Keratinocyte (primary cell): ENCODE data around the gene ZBTB7B. TPM values are rescaled to one million over a fixed set of nuclear protein-coding genes. Genes with fewer than 3 reads are reported as not detected.

Experiments
- DNase-seq: peaks from one replicate; pipeline ENCODE4 v3.0.0-alpha.2; 2011; ENCODE audit warnings: low read depth, missing footprints, low spot score
- FAIRE-seq: peaks from 2 replicates; lab custom pipeline; 2011; peaks lifted over from hg19 to GRCh38; lab: Jason Lieb, UNC
- H2AFZ ChIP-seq: 2 replicates; pipeline ENCODE4 v1.6.0; 2012; ENCODE audit warnings: low read length, control low read depth, inconsistent platforms; ENCODE audit not compliant: control insufficient read depth
- H3K27ac ChIP-seq: 2 replicates; pipeline ENCODE4 v1.5.1; 2011; ENCODE audit warnings: low read length; ENCODE audit not compliant: control insufficient read depth, insufficient read depth
- H3K27me3 ChIP-seq: 3 replicates; pipeline ENCODE4 v1.6.0; 2011; ENCODE audit warnings: low read length; ENCODE audit not compliant: control insufficient read depth, insufficient read depth; ENCODE audit errors: extremely low read depth
- H3K36me3 ChIP-seq, 2 experiments: 2 replicates in 1 of 2; 3 replicates in 1 of 2; pipeline ENCODE4 v1.5.1; 2011; ENCODE audit warnings: low read length in 2 of 2, mild to moderate bottlenecking in 1 of 2; ENCODE audit not compliant: control insufficient read depth in 2 of 2, insufficient read depth in 2 of 2; ENCODE audit errors: extremely low read depth in 1 of 2
- H3K4me1 ChIP-seq: 3 replicates; pipeline ENCODE4 v1.5.1; 2011; ENCODE audit warnings: low read length; ENCODE audit not compliant: control insufficient read depth, insufficient read depth; ENCODE audit errors: extremely low read depth
- H3K4me2 ChIP-seq: 3 replicates; pipeline ENCODE4 v1.6.0; 2011; ENCODE audit warnings: low read depth, low read length; ENCODE audit not compliant: control insufficient read depth, insufficient read depth; ENCODE audit errors: extremely low read depth
- H3K4me3 ChIP-seq, 3 experiments: fragments of 200-600 bp in 1 of 3; sonication (generic) in 1 of 3; 2 replicates in 2 of 3; 3 replicates in 1 of 3; pipeline ENCODE4 v1.5.1; 2011 to 2016; ENCODE audit warnings: low read length in 3 of 3, mild to moderate bottlenecking in 3 of 3, control low read depth in 2 of 3, inconsistent platforms in 1 of 3, low read depth in 1 of 3, mixed read lengths in 1 of 3, mixed run types in 1 of 3, moderate library complexity in 1 of 3; ENCODE audit not compliant: control insufficient read depth in 2 of 3, insufficient read depth in 2 of 3; ENCODE audit errors: extremely low read depth in 1 of 3
- H3K79me2 ChIP-seq: 2 replicates; pipeline ENCODE4 v1.6.0; 2012; ENCODE audit warnings: low read length; ENCODE audit not compliant: control insufficient read depth, insufficient read depth
- H3K9ac ChIP-seq: 3 replicates; pipeline ENCODE4 v1.6.0; 2011; ENCODE audit warnings: low read length; ENCODE audit not compliant: control insufficient read depth, insufficient read depth; ENCODE audit errors: extremely low read depth
- H3K9me1 ChIP-seq: 3 replicates; pipeline ENCODE4 v1.6.0; 2011; ENCODE audit warnings: low read length; ENCODE audit not compliant: control insufficient read depth, insufficient read depth; ENCODE audit errors: extremely low read depth
- H3K9me3 ChIP-seq: 2 replicates; pipeline ENCODE4 v1.5.1; 2012; ENCODE audit warnings: low read depth, low read length; ENCODE audit not compliant: control insufficient read depth
- H4K20me1 ChIP-seq: 3 replicates; pipeline ENCODE4 v1.6.0; 2011; ENCODE audit warnings: low read length; ENCODE audit not compliant: control insufficient read depth, insufficient read depth; ENCODE audit errors: extremely low read depth
- CTCF ChIP-seq, 3 experiments: IDR thresholded peaks in 1 of 3; conservative IDR thresholded peaks in 1 of 3; optimal IDR thresholded peaks in 1 of 3; 2 replicates in 2 of 3; 3 replicates in 1 of 3; pipeline versions ENCODE3 to v1.5.1; 2011; ENCODE audit warnings: low read length in 3 of 3, mild to moderate bottlenecking in 3 of 3, moderate library complexity in 2 of 3, control low read depth in 1 of 3, inconsistent platforms in 1 of 3; ENCODE audit not compliant: insufficient read depth in 2 of 3; ENCODE audit errors: extremely low read depth in 1 of 3
- EZH2 ChIP-seq: IDR thresholded peaks from one replicate; pipeline ENCODE4 v1.6.1; 2012; ENCODE audit warnings: inconsistent platforms, mild to moderate bottlenecking, low read length, moderate library complexity
- dilution Hi-C: fragments of 300-500 bp; cut with MboI; formaldehyde crosslinking; loops from one replicate; pipeline ENCODE4 v1.7.0; 2020; ENCODE audit warnings: low sequenced_read_pairs; ENCODE audit not compliant: extremely low pct_ligation_motif_present
- polyA plus RNA-seq, 5 experiments: library from polyadenylated mRNA; depleted of rRNA in 3 of 5; stranded (reverse) in 3 of 5; stranded (forward) in 1 of 5; unstranded in 1 of 5; fragments of >200 nt; gene quantifications; 1 replicate in 1 of 5; 2 replicates in 3 of 5; 3 replicates in 1 of 5; pipeline versions ENCODE4 v1.2.1 to v1.2.3, GENCODE V29; 2011 to 2012; ENCODE audit warnings: missing spikeins in 2 of 5, low read depth in 1 of 5, low replicate concordance in 1 of 5

The ZBTB7B gene
- polyA plus RNA-seq, 1 donor (not counting 4 experiments of a cell fraction or from before 2014, with no cell fraction given), result 20.9 TPM

GRCh38 chr1:155034318-155035208 is 32.0 kb downstream of the ZBTB7B start:
- no peak overlapping the region for H3K27ac ChIP-seq
- no peaks in the 10 kb centered on the region for H3K79me2 ChIP-seq
- FAIRE-seq (no peak), DNase-seq (no peak)
- no peak overlapping the region for H3K9ac ChIP-seq
- H4K20me1 ChIP-seq, result no peaks in the 10 kb centered on the region
- H3K4me1 ChIP-seq, result peaks cover 31% of the 10 kb centered on the region
- H3K9me1 ChIP-seq, result peaks cover 3% of the 10 kb centered on the region
- H3K9me3 ChIP-seq, result no peaks in the 10 kb centered on the region
- no peak for TF ChIP-seq EZH2
- TF ChIP-seq CTCF (optimal IDR thresholded peaks at IDR 0.05 in 1 of 3, IDR thresholded peaks at IDR 0.05 in 1 of 3, conservative IDR thresholded peaks at IDR 0.05 in 1 of 3; ENCODE audit: extremely low read depth in 1 of 3, insufficient read depth in 2 of 3, low read length in 3 of 3), result peak in 2 of 3 experiments; percentile 18 to 32
- H3K36me3 ChIP-seq, result no peaks in the 10 kb centered on the region
- no peak overlapping the region for H3K4me3 ChIP-seq
- H3K27me3 ChIP-seq, result no peaks in the 10 kb centered on the region
- dilution Hi-C loops, result no loop called here
- H3K4me2 ChIP-seq, result peak overlapping the region; percentile 7
- peak overlapping the region; percentile 16 for H2AFZ ChIP-seq

DNA sequence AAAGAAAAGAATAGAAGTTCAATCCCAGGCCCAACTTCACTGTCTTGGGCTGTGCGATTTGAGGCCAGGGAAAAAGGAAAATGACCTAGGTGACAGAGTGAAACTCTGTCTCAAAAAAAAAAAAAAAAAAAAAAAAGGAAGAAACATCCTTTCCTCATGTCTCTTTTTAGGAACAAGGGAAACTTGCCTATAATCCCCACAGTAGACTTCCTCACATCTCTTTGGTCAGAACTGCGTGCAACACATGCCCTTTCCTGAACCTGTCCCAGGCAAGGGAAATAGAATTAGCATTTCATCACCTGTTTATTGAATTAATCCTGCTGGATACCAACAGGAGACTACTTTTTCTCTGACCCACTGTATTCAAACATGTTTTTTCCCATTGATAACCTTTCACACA is 33.3 kb downstream of the ZBTB7B start:
- H3K4me1 ChIP-seq, result peaks cover 31% of the 10 kb centered on the region
- no peaks in the 10 kb centered on the region for H3K27me3 ChIP-seq
- dilution Hi-C loops, result no loop called here
- H3K4me3 ChIP-seq, result no peak overlapping the region
- no peak for DNase-seq
- no peaks in the 10 kb centered on the region for H3K36me3 ChIP-seq
- TF ChIP-seq CTCF (optimal IDR thresholded peaks at IDR 0.05 in 1 of 3, IDR thresholded peaks at IDR 0.05 in 1 of 3, conservative IDR thresholded peaks at IDR 0.05 in 1 of 3; ENCODE audit: extremely low read depth in 1 of 3, insufficient read depth in 2 of 3, low read length in 3 of 3), result no peak
- TF ChIP-seq EZH2, result no peak
- H3K79me2 ChIP-seq, result no peaks in the 10 kb centered on the region
- H4K20me1 ChIP-seq, result no peaks in the 10 kb centered on the region
- no peak overlapping the region for H3K4me2 ChIP-seq
- H3K9ac ChIP-seq, result no peak overlapping the region
- no peaks in the 10 kb centered on the region for H3K9me3 ChIP-seq
- H3K27ac ChIP-seq, result no peak overlapping the region
- H2AFZ ChIP-seq, result no peak overlapping the region
- FAIRE-seq, result no peak
- H3K9me1 ChIP-seq, result peaks cover 3% of the 10 kb centered on the region
